Right renal cortex interstitium (tissue), 3 donors: Measurements from ENCODE around the gene MSX1. TPM values are rescaled to one million over a fixed set of nuclear protein-coding genes. Genes with fewer than 3 reads are reported as not detected.
A peak's percentile ranks its signal among the peaks of the same experiment; 100 is the strongest.
"Not testable (repeated sequence)": the region's sequence is repeated elsewhere in the genome, so short reads cannot be mapped to it uniquely, and the experiment has no call there.

Experiments used
- DNase-seq, 3 donors: peaks; one replicate each; pipeline ENCODE4 v3.0.0-alpha.2; 2013; ENCODE audit warnings: low read depth in 3 of 3, low spot score in 2 of 3
- polyA plus RNA-seq, 3 donors: library from polyadenylated mRNA; unstranded; fragments of 120-200 nt; gene quantifications; one replicate each; pipeline ENCODE4 v1.2.1, GENCODE V29; 2013; ENCODE audit not compliant: insufficient read length in 3 of 3

MSX1 gene
- under 1 TPM; 0.64 to 0.89 (median 0.86) TPM for polyA plus RNA-seq

DNA sequence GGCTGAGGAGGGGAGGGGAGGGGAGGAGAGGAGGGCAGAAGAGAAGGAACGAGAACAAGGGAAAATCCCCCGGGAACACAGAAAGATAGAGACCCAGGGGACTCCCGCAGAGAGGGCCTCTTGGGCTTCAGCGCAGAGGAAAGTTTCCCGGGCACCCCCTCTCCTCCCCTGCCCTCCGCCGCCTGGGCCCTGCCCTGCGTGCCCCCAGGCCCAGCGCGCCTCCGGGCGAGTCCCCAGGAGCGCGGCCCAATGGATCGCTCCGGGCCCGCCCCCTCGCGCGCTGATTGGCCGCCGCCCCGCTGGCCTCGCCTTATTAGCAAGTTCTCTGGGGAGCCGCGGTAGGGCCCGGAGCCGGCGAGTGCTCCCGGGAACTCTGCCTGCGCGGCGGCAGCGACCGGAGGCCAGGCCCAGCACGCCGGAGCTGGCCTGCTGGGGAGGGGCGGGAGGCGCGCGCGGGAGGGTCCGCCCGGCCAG lies at the start of gene MSX1:
Gene MSX1, plus strand, starts transcription at position 341 of the 474 bp plus-strand sequence. CDS start 235 bp downstream, outside the sequence.
- no peak for DNase-seq

DNA sequence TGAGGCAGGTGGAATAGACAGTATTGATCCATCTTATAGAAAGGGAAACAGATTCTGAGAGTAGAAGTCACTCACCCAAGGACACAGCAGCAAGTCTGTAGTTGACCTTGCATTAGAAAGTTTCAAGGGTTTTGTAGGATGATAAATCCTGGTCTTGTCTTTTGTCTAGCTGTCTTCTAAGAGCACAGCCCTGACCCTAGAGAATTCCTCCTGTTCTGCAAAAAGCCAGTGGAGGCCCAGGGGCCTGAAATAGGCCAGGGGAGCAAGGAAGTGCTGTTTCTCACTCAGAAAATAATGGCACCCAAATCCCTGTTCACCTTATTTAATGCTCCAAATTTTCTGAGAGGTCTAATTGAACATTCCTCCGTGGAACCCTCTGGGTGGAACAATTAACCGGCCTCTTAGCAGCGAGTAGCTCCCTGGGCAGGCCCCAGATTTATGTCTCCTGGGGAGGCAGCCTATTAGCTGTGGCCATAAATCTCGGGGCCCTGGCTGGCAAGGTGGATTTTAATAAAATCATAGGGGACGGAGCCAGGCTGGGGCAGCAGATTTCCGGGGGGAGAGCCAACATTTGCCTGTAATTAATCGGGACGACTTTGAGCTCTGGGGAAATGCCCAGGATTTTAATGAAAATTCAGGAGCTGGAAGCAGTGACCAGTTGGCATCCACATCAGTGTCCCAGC lies 49.2 kb upstream of the MSX1 start:
- peak in 1 of 3 donors; percentile 5 for DNase-seq

DNA sequence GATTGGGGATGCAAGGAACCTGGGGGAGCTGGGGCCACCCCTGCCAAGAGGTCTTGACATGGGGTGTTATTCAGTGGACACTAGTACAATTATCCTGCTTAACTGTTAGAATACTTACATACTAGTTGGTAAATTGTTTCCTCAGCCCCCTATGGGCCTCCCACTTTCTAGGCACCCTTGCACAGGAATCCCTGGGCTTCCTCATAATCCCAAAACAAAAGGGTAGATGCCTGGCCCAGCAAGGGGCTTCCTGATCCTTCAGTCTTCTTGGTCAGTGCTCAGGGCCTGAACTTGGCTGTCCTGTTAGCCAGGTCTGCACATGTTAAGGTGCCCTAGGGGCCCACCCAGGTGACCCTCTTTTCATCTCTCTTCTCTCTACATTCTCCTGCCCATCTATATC lies 48.7 kb upstream of the MSX1 start:
- DNase-seq: no peak

DNA sequence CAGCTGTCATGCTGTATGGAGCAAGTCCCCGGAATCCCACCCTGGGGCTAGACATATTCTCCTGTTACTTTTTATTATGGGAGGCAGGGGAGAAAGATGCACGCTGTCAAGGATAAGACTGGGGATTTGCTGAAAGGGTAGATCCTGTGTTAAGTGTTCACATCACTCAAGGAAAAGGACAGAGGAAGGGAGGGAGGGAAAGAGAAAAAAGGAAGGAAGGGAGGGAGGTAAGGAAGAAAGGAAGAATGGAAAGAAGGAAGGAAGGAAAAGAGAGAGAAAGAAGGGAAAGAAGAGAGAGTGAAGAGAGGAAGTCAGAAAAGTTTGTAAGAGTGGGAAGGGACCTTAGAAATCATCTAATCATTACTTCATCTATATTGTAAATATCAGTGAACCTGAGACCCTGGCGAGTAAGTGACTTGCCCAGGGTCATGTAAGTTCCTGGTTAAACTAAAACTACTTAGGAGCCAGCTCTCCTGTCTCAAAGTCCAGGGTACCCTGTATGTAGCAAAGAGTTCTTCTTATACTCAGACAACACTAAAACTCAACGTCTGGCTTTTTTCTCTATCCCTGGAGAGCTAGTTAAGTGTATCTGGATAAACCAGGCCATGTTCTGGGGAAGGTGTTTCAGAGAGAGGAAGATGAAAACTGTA lies 47.2 kb upstream of the MSX1 start:
- DNase-seq: no peak

DNA sequence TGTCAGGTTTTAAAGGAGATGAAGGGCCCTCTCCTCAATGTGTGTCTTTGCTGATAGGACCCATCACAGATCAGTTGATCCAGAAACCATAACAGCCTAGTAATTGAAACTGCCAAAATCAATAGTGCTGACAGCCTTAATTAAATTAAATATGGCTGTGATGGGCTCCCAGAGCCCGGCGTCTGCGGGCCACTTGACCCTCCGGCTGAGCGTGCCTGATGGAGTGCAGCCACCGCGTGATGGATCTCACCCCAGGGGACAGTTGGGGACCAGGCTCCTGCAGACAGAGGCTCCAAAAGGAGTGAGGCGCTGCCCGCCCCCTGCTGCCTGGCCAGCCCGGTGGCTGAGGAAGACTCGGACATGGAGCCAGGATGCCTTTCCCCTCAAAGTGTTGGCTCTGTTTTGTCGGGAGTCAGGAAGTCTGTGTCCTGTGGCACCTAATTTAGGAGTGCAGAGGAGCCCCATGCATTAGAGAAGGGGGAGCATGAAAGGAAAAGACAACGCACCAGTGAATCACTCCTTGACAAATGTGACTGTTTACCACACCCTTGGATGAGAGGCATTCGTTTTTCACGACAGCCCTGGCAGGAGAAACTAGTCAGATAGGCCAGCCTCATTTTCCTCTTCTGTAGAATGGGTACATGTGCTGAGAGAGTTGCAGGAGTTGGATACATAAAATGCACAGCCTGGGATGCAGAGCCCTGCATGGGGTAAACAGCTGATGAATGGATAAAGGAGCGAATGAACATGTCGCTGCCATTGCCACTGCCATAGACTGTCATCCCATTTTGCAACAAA lies 40.9 kb upstream of the MSX1 start:
- no peak for DNase-seq

DNA sequence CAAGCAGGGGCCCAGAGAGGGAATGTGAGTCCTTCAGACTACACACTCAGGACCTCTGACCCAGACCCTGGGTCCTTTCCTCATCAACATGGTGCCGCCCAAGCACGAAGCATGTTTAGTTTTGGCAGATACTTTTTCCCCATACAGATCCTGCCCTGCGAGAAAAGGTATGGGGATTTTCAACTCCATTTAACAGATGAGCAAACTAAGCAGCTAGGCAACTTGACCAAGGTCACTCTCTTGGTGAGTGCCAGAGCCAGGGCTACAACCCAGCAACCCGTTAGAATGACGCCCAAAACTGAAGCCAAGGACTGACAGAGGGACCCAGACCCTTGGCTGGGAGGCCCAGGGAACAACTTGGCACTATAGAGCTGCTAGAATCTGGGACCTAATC lies 40.3 kb upstream of the MSX1 start:
- DNase-seq: no peak

DNA sequence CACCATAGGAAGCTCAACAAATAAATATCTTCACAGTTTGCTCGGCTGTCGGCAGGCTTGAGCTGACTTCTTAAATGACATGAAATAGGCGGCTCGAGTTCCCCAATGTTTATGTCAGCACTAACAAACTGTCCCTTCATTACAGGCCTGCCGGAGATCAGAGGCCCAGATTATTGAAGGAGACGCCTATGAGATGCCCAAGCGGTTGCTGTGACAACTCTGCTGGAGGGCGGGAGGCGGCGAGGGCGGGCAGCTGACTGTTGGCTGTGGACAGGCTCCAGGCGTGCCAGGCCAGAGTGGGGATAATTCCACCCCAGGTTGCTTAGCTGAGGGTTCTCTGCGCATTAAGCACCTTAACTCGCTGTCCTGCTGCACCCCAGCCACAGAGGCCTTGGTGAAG lies 39.2 kb upstream of the MSX1 start:
- DNase-seq: peak in 1 of 3 donors; percentile 40

DNA sequence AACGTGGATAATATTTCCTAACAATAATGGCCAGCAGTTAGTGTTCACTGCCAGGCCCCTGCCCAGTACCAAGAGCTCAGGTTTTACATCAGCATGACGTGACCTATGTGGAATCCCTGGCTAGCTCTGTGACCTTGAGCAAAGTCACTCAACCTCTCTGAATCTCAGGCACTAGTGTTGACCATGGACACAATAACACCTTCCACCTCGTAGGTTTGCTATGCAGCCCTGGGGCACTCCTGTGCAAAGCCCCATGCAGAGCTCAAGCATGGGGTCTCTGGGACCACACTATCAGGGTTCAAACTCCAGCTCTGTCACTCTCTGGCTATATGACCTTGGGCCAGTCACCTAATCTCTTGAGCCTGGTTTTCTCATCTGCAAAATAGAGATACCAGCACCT lies 38.7 kb upstream of the MSX1 start:
- DNase-seq: no peak

DNA sequence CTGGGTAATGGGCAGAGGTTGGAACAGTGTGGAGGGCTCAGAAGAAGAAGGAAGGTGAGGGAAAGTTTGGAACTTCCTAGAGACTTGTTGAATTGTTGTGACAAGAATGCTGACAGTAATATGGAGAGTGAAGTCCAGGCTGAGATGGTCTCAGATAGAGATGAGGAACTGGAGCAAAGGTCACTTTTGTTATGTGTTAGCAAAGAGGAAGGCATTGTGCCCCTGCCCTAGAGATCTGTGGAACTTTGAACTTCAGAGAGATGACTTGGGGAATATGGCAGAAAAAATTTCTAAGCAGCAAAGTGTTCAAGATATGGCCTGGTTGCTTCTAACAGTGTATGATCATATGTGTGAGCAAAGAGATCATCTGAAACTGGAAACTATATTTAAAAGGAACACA lies 37.9 kb upstream of the MSX1 start:
- DNase-seq: no peak

DNA sequence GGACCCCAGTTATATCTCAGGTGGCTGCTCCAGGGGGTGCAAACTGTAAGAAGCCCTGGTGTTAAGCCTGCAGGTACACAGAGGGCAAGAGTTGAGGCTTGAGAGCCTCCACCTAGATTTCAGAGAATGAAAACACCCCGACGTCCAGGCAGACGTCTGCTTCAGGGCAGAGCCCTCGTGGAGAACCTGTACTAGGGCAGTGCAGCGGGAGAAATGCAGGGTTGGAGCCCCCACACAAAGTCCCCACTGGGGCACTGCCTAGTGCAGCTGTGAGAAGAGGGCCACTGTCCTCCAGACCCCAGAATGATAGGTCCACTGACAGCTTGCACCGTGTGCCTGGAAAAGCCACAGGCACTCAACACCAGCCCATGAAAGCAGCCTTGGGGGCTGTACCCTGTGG lies 37.2 kb upstream of the MSX1 start:
- not testable (repeated sequence) for DNase-seq

DNA sequence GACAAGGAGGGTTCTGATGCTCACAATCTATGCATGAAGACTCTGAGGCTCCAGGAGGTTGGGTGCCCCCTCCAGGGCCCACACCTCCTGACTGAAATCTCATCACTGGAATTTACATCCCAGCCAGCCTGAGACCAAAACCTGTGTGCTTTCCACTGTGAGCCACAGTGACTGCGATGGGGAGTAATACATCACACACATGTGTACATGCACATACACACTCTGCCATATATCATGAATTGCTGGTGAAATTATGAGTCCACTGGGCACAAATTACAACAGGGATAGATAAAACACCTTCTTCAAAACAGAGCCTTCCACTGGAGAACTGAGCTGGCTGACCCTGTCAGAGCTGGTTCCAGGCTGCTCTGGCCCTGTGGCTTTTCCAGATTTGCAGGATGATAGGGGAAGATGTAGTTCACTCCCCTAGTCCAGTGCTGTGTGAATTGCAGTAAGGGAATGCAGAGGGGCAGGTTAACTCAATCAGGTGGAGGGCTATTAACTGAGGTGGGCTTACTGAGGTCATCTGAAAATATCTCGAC lies 35.8 kb upstream of the MSX1 start:
- no peak for DNase-seq

DNA sequence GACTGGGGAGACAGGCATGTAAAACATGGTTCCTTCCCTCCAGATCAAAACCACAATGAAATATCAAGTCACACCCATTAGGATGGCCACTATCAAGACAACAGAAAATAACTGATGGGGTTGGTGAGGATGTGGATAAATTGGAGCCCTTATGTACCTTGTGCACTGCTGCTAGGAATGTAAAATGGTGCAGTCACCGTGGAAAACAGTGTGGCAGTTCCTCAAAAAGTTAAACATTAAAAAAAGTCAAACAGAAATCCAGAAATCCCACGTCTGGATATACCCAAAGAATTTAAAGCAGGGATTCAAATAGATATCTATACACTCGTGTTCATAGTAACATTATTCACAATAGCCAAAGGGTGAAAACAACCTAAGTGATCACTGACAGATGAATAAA lies 35.2 kb upstream of the MSX1 start:
- DNase-seq: no peak

DNA sequence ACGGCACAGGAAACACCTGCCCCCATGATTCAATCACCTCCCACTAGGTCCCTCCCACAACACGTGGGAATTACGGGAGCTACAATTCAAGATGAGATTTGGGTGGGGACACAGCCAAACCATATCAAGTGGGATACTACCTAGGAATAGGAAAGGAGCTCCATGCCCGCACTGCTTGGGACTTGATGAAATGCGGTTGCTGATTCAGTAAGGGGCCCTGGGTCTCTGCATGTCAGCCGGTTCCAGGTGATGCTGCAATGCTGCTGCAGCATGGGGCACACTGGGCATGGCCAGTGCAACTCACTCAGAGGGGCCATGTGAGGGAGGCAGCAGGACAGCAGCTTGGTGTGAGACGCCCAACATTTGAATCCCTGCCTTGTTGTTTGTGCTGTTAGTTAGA lies 34.0 kb upstream of the MSX1 start:
- no peak for DNase-seq

DNA sequence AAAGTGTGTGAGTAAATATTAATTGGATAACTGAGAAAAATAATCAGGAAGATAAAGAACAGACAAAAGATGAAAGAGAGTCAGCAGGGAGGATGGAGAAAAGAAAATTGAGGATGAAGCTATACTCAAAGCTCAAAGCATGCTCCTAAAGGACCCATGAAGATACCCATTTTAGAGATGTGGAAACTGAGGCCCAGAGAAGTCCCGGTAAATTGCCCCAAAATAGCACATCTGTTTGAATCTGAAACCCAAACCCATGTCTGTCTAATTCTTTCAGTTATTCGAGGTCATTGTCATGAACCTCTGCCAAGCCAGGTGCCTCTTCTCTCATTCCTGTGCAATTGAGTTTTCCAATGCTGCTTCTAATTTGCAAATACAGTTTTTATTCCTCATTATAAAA lies 29.6 kb upstream of the MSX1 start:
- DNase-seq: no peak

DNA sequence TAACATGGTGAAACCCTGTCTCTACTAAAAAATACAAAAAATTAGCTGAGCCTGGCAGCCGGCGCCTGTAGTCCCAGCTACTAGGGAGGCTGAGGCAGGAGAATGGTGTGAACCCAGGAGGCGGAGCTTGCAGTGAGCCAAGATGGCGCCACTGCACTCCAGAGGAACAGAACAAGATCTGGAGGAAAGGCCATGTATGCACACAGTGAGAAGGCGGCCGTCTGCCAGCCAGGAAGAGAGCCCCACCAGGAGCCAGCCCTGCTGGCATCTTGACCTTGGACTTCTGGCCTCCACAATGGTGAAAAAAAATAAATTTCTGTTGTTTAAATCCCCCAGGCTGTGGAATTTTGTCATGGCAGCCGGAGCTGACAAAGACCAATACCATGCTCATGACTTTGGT lies 28.2 kb upstream of the MSX1 start:
- no peak for DNase-seq

DNA sequence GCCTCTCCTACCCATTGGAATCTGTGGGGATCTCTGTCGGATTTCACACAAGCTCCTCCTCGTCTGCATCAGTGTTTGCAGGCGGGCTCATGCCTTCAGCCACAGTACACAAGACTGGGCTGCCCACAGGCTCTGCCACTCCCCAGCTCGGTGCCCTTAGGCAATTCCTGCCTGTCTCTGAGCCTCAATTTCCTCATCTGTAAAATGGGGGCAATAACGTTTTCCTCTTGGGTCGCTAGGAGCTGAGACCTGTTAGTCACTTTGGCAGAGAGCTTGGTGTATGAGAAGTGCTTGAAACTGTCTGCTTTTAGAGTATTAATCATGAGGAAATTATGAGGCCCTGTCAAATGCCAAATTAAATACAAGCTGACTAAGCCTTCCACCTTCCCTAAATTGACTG lies 27.6 kb upstream of the MSX1 start:
- no peak for DNase-seq

DNA sequence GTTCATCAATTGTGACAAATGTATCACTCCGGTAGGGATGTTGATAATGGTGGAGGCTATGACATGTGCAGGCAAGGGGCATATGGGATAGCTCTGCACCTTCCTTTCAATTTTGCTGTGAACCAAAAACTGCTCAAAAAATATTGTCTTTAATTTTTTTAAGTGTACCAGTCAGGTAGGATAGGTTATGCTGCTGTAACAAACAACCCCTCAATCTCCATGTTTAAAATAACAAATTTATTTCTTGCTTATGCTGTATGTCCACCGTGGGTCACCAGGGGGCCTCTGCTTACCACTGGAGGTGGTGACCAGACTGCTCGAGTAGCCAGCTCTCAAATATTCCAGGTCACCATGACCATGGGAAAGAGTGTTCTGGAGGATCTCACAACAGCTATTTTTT lies 23.4 kb upstream of the MSX1 start:
- no peak for DNase-seq

DNA sequence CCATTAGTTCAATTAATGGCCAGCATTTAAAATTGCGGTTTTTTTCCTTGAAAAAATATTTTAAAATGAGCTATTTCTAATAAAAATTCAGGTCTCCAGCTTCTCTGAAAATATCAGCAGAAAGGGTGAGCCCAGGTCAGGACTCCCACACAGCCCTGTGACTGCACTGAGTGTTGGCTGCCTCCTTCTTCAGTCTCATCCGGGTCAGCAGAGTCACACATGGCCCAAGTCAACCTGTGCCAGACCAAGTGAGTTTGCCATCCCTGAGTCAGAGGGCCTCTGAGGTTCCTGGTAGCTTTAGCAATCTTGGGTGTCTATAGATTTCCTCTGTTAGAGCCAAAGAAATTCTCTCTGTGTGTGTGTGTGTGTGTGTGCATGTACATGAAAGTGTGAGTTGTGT lies 22.1 kb upstream of the MSX1 start:
- no peak for DNase-seq

DNA sequence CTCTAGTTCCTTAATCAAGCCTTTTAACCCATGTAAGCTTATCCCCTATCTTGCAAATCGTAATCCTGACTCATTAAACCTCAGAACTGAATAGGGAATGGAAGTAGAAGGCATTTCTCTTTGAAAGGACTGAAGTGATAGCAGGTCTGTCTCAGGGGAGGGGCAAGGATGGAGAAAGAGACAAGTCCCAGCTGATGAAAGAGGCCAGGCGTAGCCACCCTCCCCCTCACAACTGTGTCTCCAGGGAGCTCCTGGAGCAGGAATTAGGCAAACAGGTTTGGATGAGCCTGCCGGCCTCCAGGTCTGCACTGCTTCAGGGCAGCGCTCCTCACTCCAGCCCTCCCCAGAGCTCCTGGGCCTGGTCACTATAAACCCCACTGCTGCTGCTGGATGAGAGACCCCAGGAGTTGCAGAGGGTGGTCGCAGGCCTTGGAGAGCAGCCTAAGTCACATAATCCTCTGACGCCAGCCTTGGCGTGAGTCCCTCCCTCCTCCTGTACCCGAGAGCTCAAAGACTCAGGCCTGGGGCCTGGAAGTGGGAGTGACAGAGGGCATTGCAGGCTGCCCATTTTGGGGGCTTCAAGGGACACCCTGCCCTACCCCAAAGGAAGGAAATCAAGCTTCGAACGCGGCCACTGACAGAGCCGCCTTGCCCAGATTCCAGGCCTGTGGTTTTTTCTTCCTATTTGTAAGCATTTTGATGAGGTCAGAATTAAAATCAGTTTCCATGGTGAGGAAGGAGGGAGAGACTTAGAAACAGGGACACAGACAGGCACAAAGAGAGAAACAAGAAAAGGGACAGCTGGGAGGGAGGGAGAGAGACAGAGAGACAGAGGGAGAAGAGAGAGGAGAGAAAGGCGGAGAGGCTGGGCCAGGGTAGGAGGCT lies 21.2 kb upstream of the MSX1 start:
- no peak for DNase-seq
